Endothelial cell of umbilical vein (primary cell): ENCODE measurements around the gene ADAM19. TPM values are rescaled to one million over a fixed set of nuclear protein-coding genes. Genes with fewer than 3 reads are reported as not detected.

Source experiments
- BruUV-seq: library from RNA; stranded (reverse); fragments of 400-500 nt; replicated peaks from 2 replicates; lab custom pipeline; 2021; lab: Mats Ljungman, UMichigan
- CTCF ChIA-PET: fragments of 300-600, 350-600 bp; sonication (Branson Sonifier 250); formaldehyde crosslinking; loops from one replicate; lab custom pipeline; 2021; ENCODE audit warnings: antibody characterized with exemption, inconsistent platforms; lab: Charles Lee
- POLR2A ChIA-PET: fragments of 300-600, 350-600 bp; sonication (Branson Sonifier 250); formaldehyde crosslinking; loops from one replicate; lab custom pipeline; 2021; ENCODE audit warnings: antibody characterized with exemption, inconsistent platforms; lab: Charles Lee
- DNase-seq: peaks from one replicate; pipeline ENCODE4 v3.0.0-alpha.2; 2011; ENCODE audit warnings: low read depth, low spot score
- FAIRE-seq: peaks from 2 replicates; lab custom pipeline; 2011; peaks lifted over from hg19 to GRCh38; lab: Jason Lieb, UNC
- H2AFZ ChIP-seq: 2 replicates; pipeline ENCODE4 v1.6.0; 2012; ENCODE audit warnings: low read depth, low read length, control low read depth, inconsistent platforms
- H3K27ac ChIP-seq: 2 replicates; pipeline ENCODE4 v1.5.1; 2011; ENCODE audit warnings: low read depth, mild to moderate bottlenecking, control low read depth, low read length, moderate library complexity; ENCODE audit not compliant: insufficient read depth
- H3K27me3 ChIP-seq, 2 experiments: 2 replicates each; pipeline versions ENCODE4 v1.6.0 to v1.6.1; 2011; ENCODE audit warnings: low read length in 2 of 2, mixed read lengths in 1 of 2; ENCODE audit not compliant: control insufficient read depth in 2 of 2, insufficient read depth in 2 of 2
- H3K36me3 ChIP-seq, 2 experiments: 2 replicates in 1 of 2; 3 replicates in 1 of 2; pipeline ENCODE4 v1.5.1; 2011; ENCODE audit warnings: low read length in 2 of 2, mild to moderate bottlenecking in 1 of 2, moderate library complexity in 1 of 2; ENCODE audit not compliant: control insufficient read depth in 2 of 2, insufficient read depth in 2 of 2; ENCODE audit errors: extremely low read depth in 1 of 2
- H3K4me1 ChIP-seq: 3 replicates; pipeline ENCODE4 v1.5.1; 2011; ENCODE audit warnings: mild to moderate bottlenecking, low read length; ENCODE audit not compliant: control insufficient read depth, insufficient read depth; ENCODE audit errors: extremely low read depth
- H3K4me2 ChIP-seq: 2 replicates; pipeline ENCODE4 v1.6.1; 2011; ENCODE audit warnings: low read length, control low read depth, mixed read lengths; ENCODE audit not compliant: insufficient read depth
- H3K4me3 ChIP-seq, 3 experiments: fragments of 200-600 bp in 1 of 3; sonication (generic), shearing (Covaris generic) in 1 of 3; replicated peaks in 1 of 3; 2 replicates each; pipeline ENCODE4 v1.5.1; 2011 to 2016; ENCODE audit warnings: control low read depth in 3 of 3, low read length in 3 of 3, mild to moderate bottlenecking in 2 of 3, inconsistent platforms in 1 of 3, low read depth in 1 of 3, moderate library complexity in 1 of 3; ENCODE audit not compliant: insufficient read depth in 1 of 3
- H3K79me2 ChIP-seq: 2 replicates; pipeline ENCODE4 v1.6.0; 2012; ENCODE audit warnings: low read length, inconsistent platforms; ENCODE audit not compliant: control insufficient read depth, insufficient read depth
- H3K9ac ChIP-seq: replicated peaks from 2 replicates; pipeline ENCODE3; 2011; ENCODE audit warnings: low read length, control low read depth; ENCODE audit not compliant: insufficient read depth; ENCODE audit errors: extremely low read depth
- H3K9me1 ChIP-seq: replicated peaks from 3 replicates; pipeline ENCODE4 v1.6.0; 2011; ENCODE audit warnings: mild to moderate bottlenecking, low read length; ENCODE audit not compliant: control insufficient read depth, insufficient read depth; ENCODE audit errors: extremely low read depth
- H3K9me3 ChIP-seq: replicated peaks from 2 replicates; pipeline ENCODE4 v1.5.1; 2012; ENCODE audit warnings: low read length, inconsistent platforms; ENCODE audit not compliant: control insufficient read depth, insufficient read depth
- H4K20me1 ChIP-seq: replicated peaks from 2 replicates; pipeline ENCODE3; 2011; ENCODE audit warnings: mild to moderate bottlenecking, low read length; ENCODE audit not compliant: control insufficient read depth, insufficient read depth; ENCODE audit errors: extremely low read depth
- CTCF ChIP-seq, 2 donors: IDR thresholded peaks; 1 replicate in 1 of 2; 2 replicates in 1 of 2; pipeline ENCODE4 v1.5.1; 2011; ENCODE audit warnings: low read length in 2 of 2, mild to moderate bottlenecking in 2 of 2, moderate library complexity in 2 of 2, control low read depth in 1 of 2, inconsistent platforms in 1 of 2, low read depth in 1 of 2; ENCODE audit not compliant: insufficient read depth in 1 of 2; ENCODE audit errors: extremely low read depth in 1 of 2
- EZH2 ChIP-seq: IDR thresholded peaks from 2 replicates; pipeline ENCODE4 v1.6.1; 2012; ENCODE audit warnings: borderline replicate concordance, low read depth, mild to moderate bottlenecking, moderate library complexity, low read length, inconsistent platforms; ENCODE audit not compliant: severe bottlenecking
- FOS ChIP-seq: IDR thresholded peaks from 2 replicates; pipeline ENCODE4 v1.6.1; 2011; ENCODE audit warnings: mild to moderate bottlenecking, low read length, moderate library complexity, borderline replicate concordance; ENCODE audit not compliant: insufficient read depth
- GATA2 ChIP-seq: IDR thresholded peaks from 2 replicates; pipeline ENCODE4 v1.7.0; 2011; ENCODE audit warnings: low read depth, mild to moderate bottlenecking, moderate library complexity, mixed read lengths, low read length; ENCODE audit not compliant: insufficient read length, insufficient read depth
- JUN ChIP-seq: IDR thresholded peaks from 2 replicates; pipeline ENCODE4 v1.6.1; 2011; ENCODE audit warnings: borderline replicate concordance, low read depth; ENCODE audit not compliant: insufficient read length, insufficient read depth
- MAX ChIP-seq: IDR thresholded peaks from 2 replicates; pipeline ENCODE4 v1.6.1; 2011; ENCODE audit not compliant: insufficient read depth, insufficient read length
- MYC ChIP-seq: IDR thresholded peaks from one replicate; pipeline ENCODE4 v1.6.1; 2011; ENCODE audit warnings: mild to moderate bottlenecking, low read depth, low read length
- POLR2A ChIP-seq: IDR thresholded peaks from 2 replicates; pipeline ENCODE4 v1.6.1; 2012; ENCODE audit warnings: low read depth, mild to moderate bottlenecking, control low read depth, low read length
- POLR2AphosphoS5 ChIP-seq: IDR thresholded peaks from 2 replicates; pipeline ENCODE4 v1.6.1; 2012; ENCODE audit warnings: low read depth, mild to moderate bottlenecking, control low read depth, low read length, moderate library complexity; ENCODE audit not compliant: insufficient read depth
- dilution Hi-C: fragments of 300-500 bp; cut with MboI; formaldehyde crosslinking; loops from one replicate; pipeline ENCODE4 v1.15.0; 2019; ENCODE audit warnings: low sequenced_read_pairs; ENCODE audit not compliant: extremely low pct_ligation_motif_present
- intact Hi-C: fragments of 100-400 bp; cut with micrococcal nuclease; formaldehyde crosslinking; loops from one replicate; pipeline ENCODE4 v1.10.0; 2022
- polyA plus RNA-seq, 4 experiments: library from polyadenylated mRNA; depleted of rRNA in 3 of 4; stranded (reverse) in 3 of 4; unstranded in 1 of 4; fragments of >200 nt; gene quantifications; 2 replicates each; pipeline versions ENCODE4 v1.2.1 to v1.2.3, GENCODE V29; 2011 to 2012; ENCODE audit warnings: missing spikeins in 1 of 4
- total RNA-seq: library from RNA; stranded (reverse); gene quantifications from 2 replicates; pipeline ENCODE4 v1.2.3, GENCODE V29; 2021

ADAM19 gene
- total and polyA plus RNA-seq, 2 donors (not counting 3 experiments of a cell fraction or from before 2014, with no cell fraction given) = 10.0 to 22.6 TPM

- CTCF ChIA-PET = interaction anchor here (1.0 to 2.2 kb wide), 4 partner anchors 11 to 12 kb away, joined by 3 to 12 read pairs (median 5); no protein-coding TSS in a partner anchor
- dilution Hi-C loops = no loop called here
- no peak for FAIRE-seq
Observed at GRCh38 chr5:157460921-157461792, 114.4 kb downstream of the ADAM19 start.

More at GRCh38 chr5:157460921-157461792, 114.4 kb downstream of the ADAM19 start:
- no peaks in the 10 kb centered on the region for H3K4me1 ChIP-seq
- H3K27ac ChIP-seq = no peak overlapping the region
- TF ChIP-seq MYC (no peak), JUN (no peak), MAX (no peak), POLR2AphosphoS5 (no peak), CTCF (IDR thresholded peaks at IDR 0.05; ENCODE audit: extremely low read depth in 1 of 2, insufficient read depth in 1 of 2, low read depth in 1 of 2, low read length in 2 of 2) (no peak), POLR2A (no peak), EZH2 (no peak), GATA2 (no peak), FOS (no peak)
- no peaks in the 10 kb centered on the region for H3K79me2 ChIP-seq
- no peak overlapping the region for H3K4me2 ChIP-seq
- no peak for DNase-seq
- H3K9me1 ChIP-seq = no peaks in the 10 kb centered on the region
- no peak overlapping the region for H2AFZ ChIP-seq
- H3K27me3 ChIP-seq = peaks cover 20 to 29% of the 10 kb centered on the region in 2 experiments
- H3K9ac ChIP-seq = no peak overlapping the region
- H3K9me3 ChIP-seq = no peaks in the 10 kb centered on the region
- POLR2A ChIA-PET = no interaction called here
- no peaks in the 10 kb centered on the region for H3K36me3 ChIP-seq
- no TSS peak for BruUV-seq
- H4K20me1 ChIP-seq = no peaks in the 10 kb centered on the region
- intact Hi-C loops = no loop called here
- no peak overlapping the region for H3K4me3 ChIP-seq
